Gastrocnemius medialis (tissue), 4 donors: ENCODE data around the gene CFAP57.

Source experiments
- POLR2A ChIP-seq, 2 donors: fragments of 450-650 bp; IDR thresholded peaks; one replicate each; pipeline ENCODE4 v1.6.1; 2017; ENCODE audit warnings: antibody characterized with exemption in 2 of 2, mild to moderate bottlenecking in 2 of 2, moderate library complexity in 2 of 2
- TF ChIP-seq, protein P1 (sequence below), 5 experiments: fragments of 450-650 bp in 3 of 5; fragments of 200-600 bp in 2 of 5; sonication (generic) in 2 of 5; IDR thresholded peaks in 4 of 5; conservative IDR thresholded peaks in 1 of 5; 1 replicate in 4 of 5; 2 replicates in 1 of 5; pipeline ENCODE4 v1.5.1; 2016 to 2019; ENCODE audit warnings: antibody characterized with exemption in 5 of 5, mild to moderate bottlenecking in 3 of 5, moderate library complexity in 3 of 5

DNA sequence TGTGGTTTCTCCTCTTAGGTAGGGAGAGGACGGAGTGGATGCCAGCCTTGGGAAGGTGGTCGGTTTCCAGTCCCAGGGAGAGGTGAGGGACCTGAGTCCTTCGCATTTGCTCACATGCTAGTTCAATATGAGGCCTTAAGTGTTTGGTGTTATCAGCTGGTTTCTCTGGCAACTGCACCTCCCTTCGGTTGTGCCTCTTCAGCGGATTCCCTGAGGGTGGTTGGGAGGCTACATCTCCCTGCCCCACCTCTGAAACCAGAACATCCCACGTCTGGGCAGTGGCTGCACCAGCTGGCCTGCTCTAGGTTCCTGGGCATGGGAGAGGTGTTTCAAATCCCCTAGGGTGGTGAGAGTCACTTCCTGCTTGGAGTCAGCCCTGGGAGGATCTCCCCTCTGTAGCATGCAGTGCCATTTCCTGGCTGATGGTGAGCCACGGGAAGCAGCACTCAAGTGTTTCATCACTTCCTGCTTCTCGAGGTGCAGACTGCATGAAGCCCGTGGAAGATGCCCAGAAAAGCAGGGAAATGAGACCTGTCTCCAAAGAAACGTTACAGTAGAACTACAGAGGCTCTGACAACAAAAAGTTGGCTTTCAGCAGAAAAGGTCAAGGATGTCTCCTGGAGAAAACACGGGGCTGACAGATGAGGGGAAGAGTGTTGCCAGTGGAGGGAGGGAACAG lies 102.1 kb downstream of the CFAP57 start:
- TF ChIP-seq POLR2A (IDR thresholded peaks at IDR 0.05), result no peak
- TF ChIP-seq, protein P1, sequence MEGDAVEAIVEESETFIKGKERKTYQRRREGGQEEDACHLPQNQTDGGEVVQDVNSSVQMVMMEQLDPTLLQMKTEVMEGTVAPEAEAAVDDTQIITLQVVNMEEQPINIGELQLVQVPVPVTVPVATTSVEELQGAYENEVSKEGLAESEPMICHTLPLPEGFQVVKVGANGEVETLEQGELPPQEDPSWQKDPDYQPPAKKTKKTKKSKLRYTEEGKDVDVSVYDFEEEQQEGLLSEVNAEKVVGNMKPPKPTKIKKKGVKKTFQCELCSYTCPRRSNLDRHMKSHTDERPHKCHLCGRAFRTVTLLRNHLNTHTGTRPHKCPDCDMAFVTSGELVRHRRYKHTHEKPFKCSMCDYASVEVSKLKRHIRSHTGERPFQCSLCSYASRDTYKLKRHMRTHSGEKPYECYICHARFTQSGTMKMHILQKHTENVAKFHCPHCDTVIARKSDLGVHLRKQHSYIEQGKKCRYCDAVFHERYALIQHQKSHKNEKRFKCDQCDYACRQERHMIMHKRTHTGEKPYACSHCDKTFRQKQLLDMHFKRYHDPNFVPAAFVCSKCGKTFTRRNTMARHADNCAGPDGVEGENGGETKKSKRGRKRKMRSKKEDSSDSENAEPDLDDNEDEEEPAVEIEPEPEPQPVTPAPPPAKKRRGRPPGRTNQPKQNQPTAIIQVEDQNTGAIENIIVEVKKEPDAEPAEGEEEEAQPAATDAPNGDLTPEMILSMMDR (IDR thresholded peaks at IDR 0.05 in 4 of 5, conservative IDR thresholded peaks at IDR 0.05 in 1 of 5), result no peak
